ENCODE results near the gene OR1D5. TPM values are rescaled to one million over a fixed set of nuclear protein-coding genes. Genes with fewer than 3 reads are reported as not detected.

Gene OR1D5
- total and polyA plus RNA-seq, 10 of the 15 experiments (the other 5 are each of a cell fraction or from before 2014, with no cell fraction given), result not detected

DNA sequence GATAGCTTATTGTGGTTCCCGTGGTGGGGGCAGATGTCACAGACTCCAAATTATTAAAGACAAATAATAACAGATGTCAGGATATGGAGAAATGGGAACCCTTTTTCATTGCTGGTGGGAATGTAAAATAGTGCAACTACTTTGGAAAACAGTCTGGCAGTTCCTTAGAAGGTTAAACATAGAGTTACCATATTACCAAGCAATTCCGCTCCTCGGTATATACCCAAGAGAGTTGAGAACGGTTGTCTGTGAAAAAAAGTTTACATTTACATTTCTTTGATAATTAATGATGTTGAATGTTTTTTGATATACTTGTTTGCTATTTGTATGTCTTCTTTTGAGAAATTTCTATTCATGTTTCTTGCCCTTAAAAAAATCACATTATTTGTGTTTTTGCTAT, 41.2 kb downstream of the OR1D5 start:
- no peaks in the 10 kb centered on the region for H3K27me3 ChIP-seq (replicated peaks in 1 of 2; ENCODE audit: control insufficient read depth in 2 of 2, insufficient read depth in 2 of 2, low read length in 1 of 2)
- DNase-seq (ENCODE audit: low read depth, low spot score) (no peak), FAIRE-seq (no peak), ATAC-seq (no peak)
- H3K36me3 ChIP-seq (ENCODE audit: control insufficient read depth in 2 of 2, insufficient read depth in 2 of 2, low read length in 1 of 2), result no peaks in the 10 kb centered on the region
- SMC1A ChIA-PET (ENCODE audit: uncharacterized antibody, unreplicated experiment), result no interaction called here
- H3K4me1 ChIP-seq (ENCODE audit: control insufficient read depth, insufficient read depth, low read length), result no peaks in the 10 kb centered on the region
- POLR2A ChIA-PET, result no interaction called here
- no peak overlapping the region for H3K4me2 ChIP-seq (ENCODE audit: control insufficient read depth, insufficient read depth)
- intact Hi-C loops (cut with micrococcal nuclease; ENCODE audit: unreplicated experiment), result no loop called here
- TF ChIP-seq SIN3A (IDR thresholded peaks at IDR 0.05; ENCODE audit: low read depth, low read length) (no peak), SP1 (IDR thresholded peaks at IDR 0.05; ENCODE audit: low read depth, low read length) (no peak), GATAD2B (conservative IDR thresholded peaks at IDR 0.05; ENCODE audit: low read depth) (no peak)
- no TSS peak for BruUV-seq (replicated peaks)
- H3K9me3 ChIP-seq (replicated peaks; ENCODE audit: control insufficient read depth, insufficient read depth, low read length), result no peaks in the 10 kb centered on the region; the same call in 2 of the 3 replicates
- no peaks in the 10 kb centered on the region for H3K79me2 ChIP-seq (ENCODE audit: control insufficient read depth, insufficient read depth, low read length)
- RAD21 ChIA-PET (ENCODE audit: unreplicated experiment), result no interaction called here
- H3K4me3 ChIP-seq, result no peak overlapping the region
- no peak overlapping the region for H3K27ac ChIP-seq (ENCODE audit: control insufficient read depth, insufficient read depth)
- CTCF ChIA-PET, result no interaction called here
- no peak overlapping the region for H2AFZ ChIP-seq (ENCODE audit: control insufficient read depth, low read depth, low read length)
- in situ Hi-C loops (cut with MboI), result loop anchor here (25.0 kb wide), 1 partner anchor 610 kb away; the partner anchor contains the start of gene MNT
- no peak overlapping the region for H3K9ac ChIP-seq (ENCODE audit: control insufficient read depth, insufficient read depth, low read length)
- H4K20me1 ChIP-seq (ENCODE audit: control insufficient read depth, insufficient read depth), result no peaks in the 10 kb centered on the region
- 45% methylated on average over 4 of the region's 4 CpGs for WGBS (ENCODE audit: insufficient coverage, insufficient replicate concordance, low lambda C conversion rate, missing lambda C conversion rate)

GRCh38 chr17:3020381-3020780, 43.0 kb downstream of the OR1D5 start:
- BruUV-seq (replicated peaks), result no TSS peak
- Histone ChIP-seq H3K4me3 (no peak overlapping the region), H3K4me1 (ENCODE audit: control insufficient read depth, insufficient read depth, low read length) (no peaks in the 10 kb centered on the region), H2AFZ (ENCODE audit: control insufficient read depth, low read depth, low read length) (no peak overlapping the region), H3K79me2 (ENCODE audit: control insufficient read depth, insufficient read depth, low read length) (no peaks in the 10 kb centered on the region), H3K4me2 (ENCODE audit: control insufficient read depth, insufficient read depth) (no peak overlapping the region), H3K9me3 (replicated peaks; ENCODE audit: control insufficient read depth, insufficient read depth, low read length) (no peaks in the 10 kb centered on the region; the same call in 2 of the 3 replicates), H3K27ac (ENCODE audit: control insufficient read depth, insufficient read depth) (no peak overlapping the region), H3K9ac (ENCODE audit: control insufficient read depth, insufficient read depth, low read length) (no peak overlapping the region), H3K36me3 (ENCODE audit: control insufficient read depth in 2 of 2, insufficient read depth in 2 of 2, low read length in 1 of 2) (no peaks in the 10 kb centered on the region), H4K20me1 (ENCODE audit: control insufficient read depth, insufficient read depth) (no peaks in the 10 kb centered on the region), H3K27me3 (replicated peaks in 1 of 2; ENCODE audit: control insufficient read depth in 2 of 2, insufficient read depth in 2 of 2, low read length in 1 of 2) (no peaks in the 10 kb centered on the region; a peak in 1 of 4 replicates)
- POLR2A ChIA-PET, result no interaction called here
- TF ChIP-seq SRF (IDR thresholded peaks at IDR 0.05; ENCODE audit: low read depth in 2 of 2, low read length in 2 of 2), result no peak
- in situ Hi-C loops (cut with MboI) (loop anchor here (25.0 kb wide), 1 partner anchor 608 kb away; the partner anchor contains the start of gene MNT), intact Hi-C loops (cut with micrococcal nuclease; ENCODE audit: unreplicated experiment) (no loop called here)
- DNase-seq (ENCODE audit: low read depth, low spot score) (no peak), FAIRE-seq (no peak), ATAC-seq (no peak)
- 55% methylated on average over 16 of the region's 16 CpGs for WGBS (ENCODE audit: insufficient coverage, insufficient replicate concordance, low lambda C conversion rate, missing lambda C conversion rate)
- RAD21 ChIA-PET (ENCODE audit: unreplicated experiment), result no interaction called here
- CTCF ChIA-PET, result no interaction called here
- SMC1A ChIA-PET (ENCODE audit: uncharacterized antibody, unreplicated experiment), result no interaction called here

Data from GM12878 (cell line).